ENCODE results near the gene BTN3A1.
"Not testable (repeated sequence)": the region's sequence is repeated elsewhere in the genome, so short reads cannot be mapped to it uniquely, and the experiment has no call there.

Gene BTN3A1

DNA sequence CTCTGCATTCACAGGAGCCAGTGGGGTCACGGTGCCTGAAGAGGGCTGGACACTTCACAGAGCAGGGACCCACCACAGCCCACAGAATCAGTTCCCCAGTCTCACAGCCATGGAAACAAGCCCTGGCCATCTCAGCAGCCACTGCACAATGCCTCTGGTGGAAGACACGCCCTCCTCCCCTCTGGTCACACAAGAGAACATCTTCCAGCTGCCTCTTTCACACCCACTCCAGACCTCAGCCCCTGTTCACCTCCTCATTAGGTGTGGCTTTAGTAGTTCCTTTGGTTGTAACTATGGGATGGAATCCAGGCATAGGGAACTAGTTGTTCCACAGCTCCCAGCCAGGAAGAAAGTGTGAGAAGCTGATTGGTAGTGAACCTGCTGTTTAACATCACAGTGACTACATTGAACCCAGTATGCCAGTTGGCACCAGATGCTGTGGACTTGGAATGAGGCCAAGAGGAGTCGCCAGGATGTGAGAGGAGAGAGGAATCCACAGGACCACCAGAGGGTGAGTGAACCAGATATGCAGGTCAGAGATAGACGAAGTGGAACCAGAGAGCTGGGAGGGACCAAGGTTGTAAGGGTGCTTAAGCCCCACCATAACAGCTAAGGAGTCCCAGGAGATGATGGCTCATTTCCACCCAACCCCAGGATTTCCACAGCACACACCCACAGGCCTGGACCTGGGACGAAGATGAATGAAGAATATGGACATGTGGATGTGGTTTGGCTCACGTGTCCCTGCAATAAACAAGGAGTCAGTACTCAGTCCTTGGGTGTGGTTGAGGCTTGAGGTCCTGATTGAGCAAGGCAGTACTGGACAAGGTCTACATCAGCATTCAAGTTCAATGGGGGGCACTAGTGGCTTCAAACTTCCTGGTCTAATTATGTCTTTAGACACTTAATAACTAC is 29.4 kb downstream of the BTN3A1 start:
- Histone ChIP-seq H3K4me3 (ENCODE audit: insufficient read length, low read depth) (no peak overlapping the region), H3K4me1 (ENCODE audit: insufficient read depth, insufficient read length) (no peaks in the 10 kb centered on the region), H3K9ac (ENCODE audit: insufficient read length, low read depth) (no peak overlapping the region), H3K27me3 (ENCODE audit: insufficient read depth, insufficient read length) (no peaks in the 10 kb centered on the region), H3K36me3 (ENCODE audit: insufficient read depth, insufficient read length, low read length) (peaks cover 38% of the 10 kb centered on the region), H3K9me3 (ENCODE audit: insufficient read depth, low read length) (peaks cover 4% of the 10 kb centered on the region; the same call in 1 of the 2 replicates)
- no peak for TF ChIP-seq SUZ12 (IDR thresholded peaks at IDR 0.05; ENCODE audit: extremely low read depth, insufficient read depth, insufficient read length)
- TF ChIP-seq ZNF274 (IDR thresholded peaks at IDR 0.05; ENCODE audit: low read depth, low read length), result no peak
- no peak for TF ChIP-seq YY1 (IDR thresholded peaks at IDR 0.05; ENCODE audit: insufficient read depth, insufficient read length)
- no peak for DNase-seq (ENCODE audit: low read depth, low spot score)

GRCh38 chr6:26432627-26433201 is 30.6 kb downstream of the BTN3A1 start:
- H3K27me3 ChIP-seq (ENCODE audit: insufficient read depth, insufficient read length), result no peaks in the 10 kb centered on the region
- H3K4me1 ChIP-seq (ENCODE audit: insufficient read depth, insufficient read length), result no peaks in the 10 kb centered on the region
- H3K36me3 ChIP-seq (ENCODE audit: insufficient read depth, insufficient read length, low read length), result peaks cover 28% of the 10 kb centered on the region

DNA sequence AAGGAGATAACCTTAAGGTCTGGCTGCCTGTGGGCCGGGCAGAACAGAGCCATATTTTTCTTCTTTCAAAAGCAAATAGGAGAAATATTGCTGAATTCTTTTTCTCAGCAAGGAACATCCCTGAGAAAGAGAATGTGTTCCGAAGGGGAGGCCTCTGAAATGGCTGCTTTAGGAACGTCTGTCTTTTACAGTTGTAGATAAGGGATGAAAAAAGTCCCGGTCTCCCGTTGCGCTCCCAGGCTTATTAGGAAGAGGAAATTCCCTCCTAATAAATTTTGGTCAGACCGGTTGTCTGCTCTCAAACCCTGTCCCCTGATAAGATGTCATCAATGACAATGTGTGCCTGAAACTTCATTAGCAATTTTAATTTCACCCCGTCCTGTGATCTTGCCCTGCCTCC is 31.6 kb downstream of the BTN3A1 start:
- H3K9me3 ChIP-seq (ENCODE audit: insufficient read depth, low read length); DNase-seq (ENCODE audit: low read depth, low spot score); H3K27me3 ChIP-seq (ENCODE audit: insufficient read depth, insufficient read length); H3K4me1 ChIP-seq (ENCODE audit: insufficient read depth, insufficient read length); H3K4me3 ChIP-seq (ENCODE audit: insufficient read length, low read depth); H3K9ac ChIP-seq (ENCODE audit: insufficient read length, low read depth): not testable (repeated sequence)
- peaks cover 21% of the 10 kb centered on the region for H3K36me3 ChIP-seq (ENCODE audit: insufficient read depth, insufficient read length, low read length)

More at GRCh38 chr6:26432627-26433201, 30.6 kb downstream of the BTN3A1 start:
- Histone ChIP-seq H3K4me3 (ENCODE audit: insufficient read length, low read depth) (no peak overlapping the region), H3K9me3 (ENCODE audit: insufficient read depth, low read length) (peaks cover 4% of the 10 kb centered on the region; the same call in 1 of the 2 replicates), H3K9ac (ENCODE audit: insufficient read length, low read depth) (no peak overlapping the region)
- TF ChIP-seq SUZ12 (IDR thresholded peaks at IDR 0.05; ENCODE audit: extremely low read depth, insufficient read depth, insufficient read length), result no peak
- TF ChIP-seq YY1 (IDR thresholded peaks at IDR 0.05; ENCODE audit: insufficient read depth, insufficient read length), result no peak
- TF ChIP-seq ZNF274 (IDR thresholded peaks at IDR 0.05; ENCODE audit: low read depth, low read length), result no peak
- DNase-seq (ENCODE audit: low read depth, low spot score), result no peak

- Histone ChIP-seq H3K36me3 (ENCODE audit: insufficient read depth, insufficient read length, low read length) (peaks cover 10% of the 10 kb centered on the region), H3K27me3 (ENCODE audit: insufficient read depth, insufficient read length) (no peaks in the 10 kb centered on the region), H3K4me3 (ENCODE audit: insufficient read length, low read depth) (no peak overlapping the region), H3K9ac (ENCODE audit: insufficient read length, low read depth) (no peak overlapping the region), H3K9me3 (ENCODE audit: insufficient read depth, low read length) (peaks cover 4% of the 10 kb centered on the region; the same call in 1 of the 2 replicates), H3K4me1 (ENCODE audit: insufficient read depth, insufficient read length) (no peaks in the 10 kb centered on the region)
- TF ChIP-seq SUZ12 (IDR thresholded peaks at IDR 0.05; ENCODE audit: extremely low read depth, insufficient read depth, insufficient read length) (no peak), ZNF274 (IDR thresholded peaks at IDR 0.05; ENCODE audit: low read depth, low read length) (no peak), YY1 (IDR thresholded peaks at IDR 0.05; ENCODE audit: insufficient read depth, insufficient read length) (no peak)
- no peak for DNase-seq (ENCODE audit: low read depth, low spot score)
Observed at GRCh38 chr6:26436018-26436417, 33.9 kb downstream of the BTN3A1 start.

- Histone ChIP-seq H3K36me3 (ENCODE audit: insufficient read depth, insufficient read length, low read length) (no peaks in the 10 kb centered on the region), H3K4me3 (ENCODE audit: insufficient read length, low read depth) (no peak overlapping the region), H3K27me3 (ENCODE audit: insufficient read depth, insufficient read length) (no peaks in the 10 kb centered on the region), H3K9me3 (ENCODE audit: insufficient read depth, low read length) (peaks cover 4% of the 10 kb centered on the region; the same call in 1 of the 2 replicates), H3K4me1 (ENCODE audit: insufficient read depth, insufficient read length) (no peaks in the 10 kb centered on the region), H3K9ac (ENCODE audit: insufficient read length, low read depth) (no peak overlapping the region)
- DNase-seq (ENCODE audit: low read depth, low spot score), result no peak
- TF ChIP-seq YY1 (IDR thresholded peaks at IDR 0.05; ENCODE audit: insufficient read depth, insufficient read length), result no peak
- no peak for TF ChIP-seq ZNF274 (IDR thresholded peaks at IDR 0.05; ENCODE audit: low read depth, low read length)
- no peak for TF ChIP-seq SUZ12 (IDR thresholded peaks at IDR 0.05; ENCODE audit: extremely low read depth, insufficient read depth, insufficient read length)
Observed at GRCh38 chr6:26437550-26437949, 35.5 kb downstream of the BTN3A1 start.

- Histone ChIP-seq H3K9me3 (ENCODE audit: insufficient read depth, low read length) (peaks cover 4% of the 10 kb centered on the region; the same call in 1 of the 2 replicates), H3K36me3 (ENCODE audit: insufficient read depth, insufficient read length, low read length) (no peaks in the 10 kb centered on the region), H3K9ac (ENCODE audit: insufficient read length, low read depth) (no peak overlapping the region), H3K27me3 (ENCODE audit: insufficient read depth, insufficient read length) (no peaks in the 10 kb centered on the region), H3K4me3 (ENCODE audit: insufficient read length, low read depth) (no peak overlapping the region), H3K4me1 (ENCODE audit: insufficient read depth, insufficient read length) (no peaks in the 10 kb centered on the region)
- no peak for DNase-seq (ENCODE audit: low read depth, low spot score)
- no peak for TF ChIP-seq ZNF274 (IDR thresholded peaks at IDR 0.05; ENCODE audit: low read depth, low read length)
- TF ChIP-seq YY1 (IDR thresholded peaks at IDR 0.05; ENCODE audit: insufficient read depth, insufficient read length), result no peak
- no peak for TF ChIP-seq SUZ12 (IDR thresholded peaks at IDR 0.05; ENCODE audit: extremely low read depth, insufficient read depth, insufficient read length)
Observed at GRCh38 chr6:26438000-26438399, 35.9 kb downstream of the BTN3A1 start.

All from NT2/D1 (cell line).